ENCODE measurements around the gene IMMP2L.
A peak's percentile ranks its signal among the peaks of the same experiment; 100 is the strongest.

IMMP2L gene

GRCh38 chr7:111409714-111410422, 152.4 kb downstream of the IMMP2L start:
- Histone ChIP-seq H3K4me1 (ENCODE audit: control insufficient read depth in 1 of 2, insufficient read depth in 2 of 2, low read length in 2 of 2) (no peaks in the 10 kb centered on the region), H3K27ac (ENCODE audit: low read length) (no peak overlapping the region), H3K4me3 (ENCODE audit: low read depth in 1 of 2, low read length in 2 of 2) (no peak overlapping the region), H3K9me3 (ENCODE audit: control insufficient read depth in 1 of 2, low read length in 2 of 2) (no peaks in the 10 kb centered on the region), H3K36me3 (ENCODE audit: control insufficient read depth in 1 of 2, insufficient read depth in 2 of 2, low read length in 2 of 2) (no peaks in the 10 kb centered on the region), H3K27me3 (ENCODE audit: low read depth, low read length) (no peaks in the 10 kb centered on the region)

DNA sequence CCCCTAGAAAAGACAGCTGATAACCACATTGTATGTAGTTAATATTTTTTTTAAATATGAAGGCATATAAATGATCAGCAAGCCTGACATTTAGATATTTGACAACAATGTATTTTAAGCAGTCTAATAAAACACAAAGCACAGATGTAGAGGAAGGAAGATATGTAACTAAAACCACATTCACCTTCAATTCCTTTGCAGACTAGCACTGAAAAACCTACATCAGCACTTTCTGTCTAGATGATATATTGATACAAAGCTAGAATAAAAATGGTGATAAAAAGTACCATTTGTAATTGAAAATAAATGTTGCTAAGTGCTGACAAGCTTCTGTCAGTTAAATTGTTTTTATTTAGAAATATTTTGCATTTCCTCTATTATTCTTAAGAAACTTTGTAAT, 153.6 kb downstream of the IMMP2L start:
- Histone ChIP-seq H3K36me3 (ENCODE audit: control insufficient read depth in 1 of 2, insufficient read depth in 2 of 2, low read length in 2 of 2) (no peaks in the 10 kb centered on the region), H3K27ac (ENCODE audit: low read length) (no peak overlapping the region), H3K9me3 (ENCODE audit: control insufficient read depth in 1 of 2, low read length in 2 of 2) (no peaks in the 10 kb centered on the region)

DNA sequence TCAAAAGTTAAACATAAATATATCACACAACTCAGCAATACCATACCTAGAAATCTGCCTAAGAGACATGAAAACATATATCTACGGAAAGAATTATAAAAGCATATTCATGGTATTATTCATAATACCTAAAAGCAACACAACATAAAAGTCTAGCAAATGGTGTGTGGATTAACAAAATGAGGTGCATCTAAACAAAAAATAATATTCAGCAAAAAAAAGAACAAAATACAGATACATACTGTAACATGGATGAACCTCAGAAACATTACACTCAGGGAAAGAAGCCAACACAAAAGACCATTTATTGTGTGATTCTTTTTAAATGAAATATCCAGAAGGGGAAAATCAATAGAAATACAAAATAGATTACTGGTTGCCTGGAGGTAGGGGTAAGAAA, 155.0 kb downstream of the IMMP2L start:
- H3K27ac ChIP-seq (ENCODE audit: low read length), result no peak overlapping the region
- no peaks in the 10 kb centered on the region for H3K9me3 ChIP-seq (ENCODE audit: control insufficient read depth in 1 of 2, low read length in 2 of 2)
- H3K4me3 ChIP-seq (ENCODE audit: low read depth in 1 of 2, low read length in 2 of 2), result no peak overlapping the region
- no peaks in the 10 kb centered on the region for H3K4me1 ChIP-seq (ENCODE audit: control insufficient read depth in 1 of 2, insufficient read depth in 2 of 2, low read length in 2 of 2)
- no peaks in the 10 kb centered on the region for H3K36me3 ChIP-seq (ENCODE audit: control insufficient read depth in 1 of 2, insufficient read depth in 2 of 2, low read length in 2 of 2)
- no peaks in the 10 kb centered on the region for H3K27me3 ChIP-seq (ENCODE audit: low read depth, low read length)

More for the DNA sequence above, 153.6 kb downstream of the IMMP2L start:
- Histone ChIP-seq H3K27me3 (ENCODE audit: low read depth, low read length) (no peaks in the 10 kb centered on the region), H3K4me1 (ENCODE audit: control insufficient read depth in 1 of 2, insufficient read depth in 2 of 2, low read length in 2 of 2) (no peaks in the 10 kb centered on the region), H3K4me3 (ENCODE audit: low read depth in 1 of 2, low read length in 2 of 2) (no peak overlapping the region)

DNA sequence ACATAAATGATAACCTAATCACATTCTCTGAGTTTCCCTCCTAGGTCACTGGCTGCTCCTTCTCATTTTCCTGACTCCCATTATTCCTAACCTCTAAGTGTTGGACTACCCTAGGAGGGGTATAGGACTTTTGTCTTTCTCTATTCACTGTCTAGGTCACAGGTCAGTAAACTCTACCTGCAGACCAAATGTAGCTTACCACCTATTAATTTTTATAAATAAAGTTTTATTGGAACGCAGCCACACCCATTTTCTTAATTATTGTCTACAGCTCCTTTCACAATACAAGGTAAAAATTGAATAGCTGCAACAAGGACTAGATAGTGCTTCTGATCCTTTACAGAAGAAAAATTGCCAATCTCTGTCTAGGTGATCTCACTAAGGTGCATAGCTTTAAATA, 156.7 kb downstream of the IMMP2L start:
- H3K4me1 ChIP-seq (ENCODE audit: control insufficient read depth in 1 of 2, insufficient read depth in 2 of 2, low read length in 2 of 2), result no peaks in the 10 kb centered on the region
- H3K4me3 ChIP-seq (ENCODE audit: low read depth in 1 of 2, low read length in 2 of 2), result no peak overlapping the region
- no peaks in the 10 kb centered on the region for H3K36me3 ChIP-seq (ENCODE audit: control insufficient read depth in 1 of 2, insufficient read depth in 2 of 2, low read length in 2 of 2)
- H3K9me3 ChIP-seq (ENCODE audit: control insufficient read depth in 1 of 2, low read length in 2 of 2), result no peaks in the 10 kb centered on the region
- H3K27ac ChIP-seq (ENCODE audit: low read length), result no peak overlapping the region
- no peaks in the 10 kb centered on the region for H3K27me3 ChIP-seq (ENCODE audit: low read depth, low read length)

GRCh38 chr7:111401516-111401915, 160.8 kb downstream of the IMMP2L start:
- no peak overlapping the region for H3K27ac ChIP-seq (ENCODE audit: low read length)
- H3K27me3 ChIP-seq (ENCODE audit: low read depth, low read length), result no peaks in the 10 kb centered on the region
- no peaks in the 10 kb centered on the region for H3K4me1 ChIP-seq (ENCODE audit: control insufficient read depth in 1 of 2, insufficient read depth in 2 of 2, low read length in 2 of 2)
- no peaks in the 10 kb centered on the region for H3K36me3 ChIP-seq (ENCODE audit: control insufficient read depth in 1 of 2, insufficient read depth in 2 of 2, low read length in 2 of 2)
- H3K9me3 ChIP-seq (ENCODE audit: control insufficient read depth in 1 of 2, low read length in 2 of 2), result no peaks in the 10 kb centered on the region
- no peak overlapping the region for H3K4me3 ChIP-seq (ENCODE audit: low read depth in 1 of 2, low read length in 2 of 2)

DNA sequence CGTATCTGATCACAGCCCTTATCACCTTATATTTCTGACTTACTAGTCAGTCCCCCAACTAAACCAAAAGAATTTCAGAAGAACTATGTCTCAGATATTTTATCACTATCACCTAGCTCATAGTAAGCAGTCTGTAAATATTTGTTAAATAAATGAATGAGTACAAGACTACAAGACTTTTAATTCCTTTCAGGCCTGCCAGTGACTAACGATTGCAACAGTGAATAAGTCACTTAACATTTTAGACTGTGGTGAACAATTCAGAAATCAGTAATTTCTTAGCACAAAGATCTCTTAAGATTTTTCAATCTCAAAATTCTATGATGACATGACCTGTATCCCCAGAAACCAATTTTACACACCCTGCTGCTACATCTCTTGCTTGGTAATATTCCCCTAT, 162.2 kb downstream of the IMMP2L start:
- Histone ChIP-seq H3K27ac (ENCODE audit: low read length) (no peak overlapping the region), H3K9me3 (ENCODE audit: control insufficient read depth in 1 of 2, low read length in 2 of 2) (no peaks in the 10 kb centered on the region), H3K4me3 (ENCODE audit: low read depth in 1 of 2, low read length in 2 of 2) (no peak overlapping the region), H3K36me3 (ENCODE audit: control insufficient read depth in 1 of 2, insufficient read depth in 2 of 2, low read length in 2 of 2) (no peaks in the 10 kb centered on the region), H3K4me1 (ENCODE audit: control insufficient read depth in 1 of 2, insufficient read depth in 2 of 2, low read length in 2 of 2) (no peaks in the 10 kb centered on the region), H3K27me3 (ENCODE audit: low read depth, low read length) (no peaks in the 10 kb centered on the region)

DNA sequence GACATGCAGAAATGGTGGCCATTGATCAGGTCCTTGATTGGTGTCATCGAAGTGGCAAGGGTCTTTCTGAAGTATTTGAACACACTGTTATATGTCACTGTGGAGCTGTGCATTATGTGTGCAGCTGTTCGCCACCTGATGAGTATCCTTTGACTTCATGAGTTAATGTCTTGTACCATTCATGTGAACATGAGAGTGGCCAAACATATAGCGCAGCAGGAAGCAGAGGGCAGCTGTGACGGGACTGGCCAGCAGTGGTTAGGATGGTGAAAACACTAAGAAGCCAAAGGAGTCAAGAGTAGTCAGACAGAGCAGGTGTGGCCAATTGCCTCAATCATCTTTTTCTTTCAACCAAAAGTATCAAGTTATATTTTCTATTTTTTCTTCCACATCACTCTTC, 167.4 kb downstream of the IMMP2L start:
- Histone ChIP-seq H3K4me1 (ENCODE audit: control insufficient read depth in 1 of 2, insufficient read depth in 2 of 2, low read length in 2 of 2) (peaks cover 8 to 15% of the 10 kb centered on the region in 2 donors), H3K4me3 (ENCODE audit: low read depth in 1 of 2, low read length in 2 of 2) (no peak overlapping the region), H3K36me3 (ENCODE audit: control insufficient read depth in 1 of 2, insufficient read depth in 2 of 2, low read length in 2 of 2) (no peaks in the 10 kb centered on the region), H3K27ac (ENCODE audit: low read length) (no peak overlapping the region), H3K27me3 (ENCODE audit: low read depth, low read length) (no peaks in the 10 kb centered on the region), H3K9me3 (ENCODE audit: control insufficient read depth in 1 of 2, low read length in 2 of 2) (no peaks in the 10 kb centered on the region)

GRCh38 chr7:111393011-111393754, 169.1 kb downstream of the IMMP2L start:
- peaks cover 8 to 15% of the 10 kb centered on the region in 2 donors for H3K4me1 ChIP-seq (ENCODE audit: control insufficient read depth in 1 of 2, insufficient read depth in 2 of 2, low read length in 2 of 2)
- peak overlapping the region; percentile 49 for H3K27ac ChIP-seq (ENCODE audit: low read length)
- no peaks in the 10 kb centered on the region for H3K27me3 ChIP-seq (ENCODE audit: low read depth, low read length)
- no peaks in the 10 kb centered on the region for H3K9me3 ChIP-seq (ENCODE audit: control insufficient read depth in 1 of 2, low read length in 2 of 2)
- H3K36me3 ChIP-seq (ENCODE audit: control insufficient read depth in 1 of 2, insufficient read depth in 2 of 2, low read length in 2 of 2), result no peaks in the 10 kb centered on the region
- no peak overlapping the region for H3K4me3 ChIP-seq (ENCODE audit: low read depth in 1 of 2, low read length in 2 of 2)

GRCh38 chr7:111392294-111392693, 170.0 kb downstream of the IMMP2L start:
- Histone ChIP-seq H3K36me3 (ENCODE audit: control insufficient read depth in 1 of 2, insufficient read depth in 2 of 2, low read length in 2 of 2) (no peaks in the 10 kb centered on the region), H3K4me1 (ENCODE audit: control insufficient read depth in 1 of 2, insufficient read depth in 2 of 2, low read length in 2 of 2) (peaks cover 8 to 15% of the 10 kb centered on the region in 2 donors), H3K9me3 (ENCODE audit: control insufficient read depth in 1 of 2, low read length in 2 of 2) (no peaks in the 10 kb centered on the region), H3K4me3 (ENCODE audit: low read depth in 1 of 2, low read length in 2 of 2) (no peak overlapping the region), H3K27ac (ENCODE audit: low read length) (no peak overlapping the region), H3K27me3 (ENCODE audit: low read depth, low read length) (no peaks in the 10 kb centered on the region)

DNA sequence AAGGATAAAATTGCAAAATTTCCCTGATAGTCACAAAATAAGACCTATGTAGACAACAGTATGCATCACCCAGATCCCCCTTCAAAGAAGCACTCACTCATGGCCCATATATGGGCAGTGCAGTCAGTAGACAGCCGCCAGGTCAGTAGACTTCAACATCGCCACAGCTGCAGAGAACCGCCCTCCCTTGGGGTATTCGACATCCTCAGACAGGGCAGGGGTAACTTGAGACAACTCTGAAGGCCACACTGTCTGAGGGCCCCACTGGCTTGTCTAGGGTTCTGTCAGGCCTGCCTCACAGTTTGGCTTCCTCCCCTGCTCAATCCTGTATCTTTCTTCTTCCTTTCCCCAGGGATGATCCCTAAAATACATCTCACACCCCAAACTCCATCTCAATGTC, 172.3 kb downstream of the IMMP2L start:
- H3K9me3 ChIP-seq (ENCODE audit: control insufficient read depth in 1 of 2, low read length in 2 of 2), result no peaks in the 10 kb centered on the region
- no peak overlapping the region for H3K4me3 ChIP-seq (ENCODE audit: low read depth in 1 of 2, low read length in 2 of 2)
- H3K27me3 ChIP-seq (ENCODE audit: low read depth, low read length), result no peaks in the 10 kb centered on the region
- peaks cover 8 to 15% of the 10 kb centered on the region in 2 donors for H3K4me1 ChIP-seq (ENCODE audit: control insufficient read depth in 1 of 2, insufficient read depth in 2 of 2, low read length in 2 of 2)
- no peak overlapping the region for H3K27ac ChIP-seq (ENCODE audit: low read length)
- no peaks in the 10 kb centered on the region for H3K36me3 ChIP-seq (ENCODE audit: control insufficient read depth in 1 of 2, insufficient read depth in 2 of 2, low read length in 2 of 2)

DNA sequence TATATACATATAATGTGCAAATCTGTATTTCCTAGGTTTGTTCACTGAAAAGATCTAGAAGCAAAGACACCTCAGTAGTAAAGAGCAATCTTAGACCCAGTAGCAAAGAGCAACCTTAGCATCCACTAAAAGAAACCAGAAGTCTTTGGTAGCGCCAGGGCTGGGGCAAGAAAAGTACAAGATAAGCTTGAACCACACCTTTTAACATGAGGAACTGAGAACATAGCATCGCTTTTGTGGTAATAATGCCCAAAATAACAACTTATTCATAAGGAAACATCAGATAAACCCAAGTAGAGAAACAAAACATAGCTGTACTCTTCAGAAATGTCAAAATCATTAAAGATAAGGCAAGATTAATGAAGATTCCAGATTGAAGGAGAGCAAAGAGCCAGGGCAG, 173.4 kb downstream of the IMMP2L start:
- Histone ChIP-seq H3K36me3 (ENCODE audit: control insufficient read depth in 1 of 2, insufficient read depth in 2 of 2, low read length in 2 of 2) (no peaks in the 10 kb centered on the region), H3K4me1 (ENCODE audit: control insufficient read depth in 1 of 2, insufficient read depth in 2 of 2, low read length in 2 of 2) (peaks cover 8 to 15% of the 10 kb centered on the region in 2 donors), H3K27ac (ENCODE audit: low read length) (no peak overlapping the region), H3K4me3 (ENCODE audit: low read depth in 1 of 2, low read length in 2 of 2) (no peak overlapping the region), H3K9me3 (ENCODE audit: control insufficient read depth in 1 of 2, low read length in 2 of 2) (no peaks in the 10 kb centered on the region), H3K27me3 (ENCODE audit: low read depth, low read length) (no peaks in the 10 kb centered on the region)

Measured in muscle layer of duodenum (tissue), 2 donors.